PC-3 (cell line): ENCODE results near the gene TEX28. TPM values are rescaled to one million over a fixed set of nuclear protein-coding genes. Genes with fewer than 3 reads are reported as not detected.

Source experiments
- ATAC-seq: fragments of 200-7000 bp; cut with Tn5 transposase; 2 replicates; pipeline ENCODE4 v1.9.1; 2020; ENCODE audit warnings: mild to moderate bottlenecking, moderate library complexity
- BruUV-seq: library from RNA; stranded (reverse); fragments of 400-500 nt; replicated peaks from 2 replicates; lab custom pipeline; 2021; lab: Mats Ljungman, UMichigan
- CTCF ChIA-PET: fragments of 300-600 bp; sonication (Branson Sonifier 250); formaldehyde crosslinking; loops from one replicate; lab custom pipeline; 2022; ENCODE audit warnings: antibody characterized with exemption; lab: Charles Lee
- POLR2A ChIA-PET: fragments of 300-600 bp; sonication (Branson Sonifier 250); formaldehyde crosslinking; loops from one replicate; lab custom pipeline; 2022; ENCODE audit warnings: antibody characterized with exemption; ENCODE audit not compliant: unreplicated experiment; lab: Charles Lee
- DNase-seq: peaks from one replicate; pipeline ENCODE4 v3.0.0-alpha.2; 2015
- H2AFZ ChIP-seq: fragments of 300-600 bp; sonication (generic); 2 replicates; pipeline ENCODE4 v1.6.0; 2016; ENCODE audit warnings: antibody characterized with exemption, low read length
- H3F3A ChIP-seq: fragments of 300-600 bp; sonication (generic); one replicate; pipeline ENCODE4 v1.6.0; 2017; ENCODE audit warnings: antibody characterized with exemption, low read length, control low read depth, mild to moderate bottlenecking; ENCODE audit not compliant: unreplicated experiment
- H3K27ac ChIP-seq: fragments of 300-600 bp; sonication (generic); 2 replicates; pipeline ENCODE4 v1.5.1; 2016; ENCODE audit warnings: mild to moderate bottlenecking, low read length
- H3K27me3 ChIP-seq: fragments of 300-600 bp; sonication (generic); 2 replicates; pipeline ENCODE4 v1.6.1; 2016; ENCODE audit warnings: low read length, mixed read lengths
- H3K36me3 ChIP-seq: fragments of 300-600 bp; sonication (generic); 2 replicates; pipeline ENCODE4 v1.6.1; 2016; ENCODE audit warnings: low read depth, mixed run types, low read length, mixed read lengths
- H3K4me1 ChIP-seq: fragments of 300-600 bp; sonication (generic); 2 replicates; pipeline ENCODE4 v1.5.1; 2016; ENCODE audit warnings: low read length; ENCODE audit not compliant: insufficient read depth
- H3K4me2 ChIP-seq: fragments of 300-600 bp; sonication (generic); 2 replicates; pipeline ENCODE4 v1.6.0; 2016; ENCODE audit warnings: low read length
- H3K4me3 ChIP-seq: fragments of 300-600 bp; sonication (generic); 2 replicates; pipeline ENCODE4 v1.5.1; 2016; ENCODE audit warnings: mild to moderate bottlenecking, low read length, mixed read lengths
- H3K79me2 ChIP-seq: fragments of 300-600 bp; sonication (generic); 2 replicates; pipeline ENCODE4 v1.6.1; 2017; ENCODE audit warnings: low read length, mixed read lengths
- H3K9ac ChIP-seq: fragments of 300-600 bp; sonication (generic); 2 replicates; pipeline ENCODE4 v1.6.0; 2016; ENCODE audit warnings: mild to moderate bottlenecking, low read length
- H3K9me2 ChIP-seq: fragments of 300-600 bp; sonication (generic); replicated peaks from 2 replicates; pipeline ENCODE4 v1.6.1; 2016; ENCODE audit warnings: mixed run types, low read length, mixed read lengths
- H3K9me3 ChIP-seq: fragments of 300-600 bp; sonication (generic); 2 replicates; pipeline ENCODE4 v1.6.1; 2016; ENCODE audit warnings: low read length, mixed read lengths
- H4K20me1 ChIP-seq: fragments of 300-600 bp; sonication (generic); 2 replicates; pipeline ENCODE4 v1.6.1; 2016; ENCODE audit warnings: low read length, mixed read lengths
- EZH2 ChIP-seq: fragments of 300-600 bp; sonication (generic); IDR thresholded peaks from one replicate; pipeline ENCODE4 v1.6.1; 2017; ENCODE audit warnings: antibody characterized with exemption, mild to moderate bottlenecking, low read length; ENCODE audit not compliant: unreplicated experiment
- EZH2phosphoT487 ChIP-seq: fragments of 300-600 bp; sonication (generic); IDR thresholded peaks from 2 replicates; pipeline ENCODE4 v1.6.1; 2018; ENCODE audit warnings: mild to moderate bottlenecking, antibody characterized with exemption, low read length, borderline replicate concordance
- intact Hi-C: fragments of 100-400 bp; cut with micrococcal nuclease; formaldehyde crosslinking; loops from 2 replicates; pipeline ENCODE4 v1.9.0; 2023
- total RNA-seq: library from RNA; depleted of rRNA; stranded (reverse); fragments of >200 nt; gene quantifications from 2 replicates; pipeline ENCODE4 v1.2.3, GENCODE V29; 2014
- TF ChIP-seq, protein P1 (sequence below): fragments of 300-600 bp; sonication (generic); conservative IDR thresholded peaks from 2 replicates; pipeline ENCODE4 v1.5.1; 2017; ENCODE audit warnings: antibody characterized with exemption, low read depth, mild to moderate bottlenecking, low read length

Gene TEX28
- total RNA-seq, 1 experiment from 2014 or later = 0.11 TPM

DNA sequence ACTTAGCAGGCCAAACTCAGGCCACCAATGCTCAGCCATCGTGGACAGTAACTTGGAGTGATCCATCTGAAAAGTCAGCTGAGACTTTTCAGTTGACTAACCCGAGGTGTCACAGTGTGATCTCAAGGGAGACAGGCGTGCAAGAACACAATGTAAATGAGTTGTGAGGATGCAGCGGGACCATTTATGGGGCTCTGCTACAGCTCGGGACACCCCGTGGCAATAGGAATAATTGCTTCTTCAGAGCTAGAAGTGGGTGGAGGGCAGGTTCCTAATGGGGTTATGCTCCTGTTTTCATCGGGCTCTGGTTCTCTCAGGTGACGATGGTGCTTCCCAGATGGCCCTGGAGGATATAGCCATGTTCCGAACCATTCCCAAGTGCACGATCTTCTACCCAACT, 28.0 kb upstream of the TEX28 start:
- ChIA-PET CTCF (no interaction called here), POLR2A (no interaction called here)
- no peak for TF ChIP-seq EZH2phosphoT487
- TF ChIP-seq EZH2 = no peak
- TF ChIP-seq, protein P1, sequence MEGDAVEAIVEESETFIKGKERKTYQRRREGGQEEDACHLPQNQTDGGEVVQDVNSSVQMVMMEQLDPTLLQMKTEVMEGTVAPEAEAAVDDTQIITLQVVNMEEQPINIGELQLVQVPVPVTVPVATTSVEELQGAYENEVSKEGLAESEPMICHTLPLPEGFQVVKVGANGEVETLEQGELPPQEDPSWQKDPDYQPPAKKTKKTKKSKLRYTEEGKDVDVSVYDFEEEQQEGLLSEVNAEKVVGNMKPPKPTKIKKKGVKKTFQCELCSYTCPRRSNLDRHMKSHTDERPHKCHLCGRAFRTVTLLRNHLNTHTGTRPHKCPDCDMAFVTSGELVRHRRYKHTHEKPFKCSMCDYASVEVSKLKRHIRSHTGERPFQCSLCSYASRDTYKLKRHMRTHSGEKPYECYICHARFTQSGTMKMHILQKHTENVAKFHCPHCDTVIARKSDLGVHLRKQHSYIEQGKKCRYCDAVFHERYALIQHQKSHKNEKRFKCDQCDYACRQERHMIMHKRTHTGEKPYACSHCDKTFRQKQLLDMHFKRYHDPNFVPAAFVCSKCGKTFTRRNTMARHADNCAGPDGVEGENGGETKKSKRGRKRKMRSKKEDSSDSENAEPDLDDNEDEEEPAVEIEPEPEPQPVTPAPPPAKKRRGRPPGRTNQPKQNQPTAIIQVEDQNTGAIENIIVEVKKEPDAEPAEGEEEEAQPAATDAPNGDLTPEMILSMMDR = no peak
- no peak overlapping the region for H3K9ac ChIP-seq
- no peaks in the 10 kb centered on the region for H3K9me3 ChIP-seq
- no peak overlapping the region for H3K4me3 ChIP-seq
- H3K36me3 ChIP-seq = no peaks in the 10 kb centered on the region
- DNase-seq = no peak
- no peak overlapping the region for H3K27ac ChIP-seq
- no peaks in the 10 kb centered on the region for H3K9me2 ChIP-seq
- BruUV-seq = no TSS peak
- no peak overlapping the region for H2AFZ ChIP-seq
- H3K27me3 ChIP-seq = peaks cover 41% of the 10 kb centered on the region
- no peaks in the 10 kb centered on the region for H3F3A ChIP-seq
- no peaks in the 10 kb centered on the region for H3K79me2 ChIP-seq
- no peaks in the 10 kb centered on the region for H4K20me1 ChIP-seq
- intact Hi-C loops = no loop called here
- no peak overlapping the region for H3K4me2 ChIP-seq
- H3K4me1 ChIP-seq = no peaks in the 10 kb centered on the region
- ATAC-seq = no peak

DNA sequence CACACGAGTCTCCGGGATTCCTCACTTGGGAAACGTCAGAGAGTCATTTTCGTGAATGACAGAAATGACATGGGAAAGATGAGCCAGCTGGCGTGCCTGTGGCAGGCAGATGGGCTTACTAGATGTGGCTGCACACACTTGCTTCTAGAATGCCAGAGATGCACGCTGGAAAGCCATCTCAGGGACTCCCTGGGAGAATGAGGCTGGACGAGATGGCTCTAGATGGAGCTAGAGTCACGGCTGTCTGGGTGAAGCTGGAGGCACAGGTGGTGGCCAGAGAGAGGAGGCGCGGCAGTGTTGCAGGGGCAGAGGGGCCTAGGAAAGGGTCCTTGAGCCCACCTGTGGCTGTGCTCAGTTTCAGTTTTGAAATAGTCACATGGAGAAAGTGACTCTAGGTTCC, 26.7 kb upstream of the TEX28 start:
- no peaks in the 10 kb centered on the region for H3K9me3 ChIP-seq
- intact Hi-C loops = no loop called here
- H3K4me3 ChIP-seq = no peak overlapping the region
- H3K27me3 ChIP-seq = peaks cover 34% of the 10 kb centered on the region
- H3K27ac ChIP-seq = no peak overlapping the region
- H3F3A ChIP-seq = no peaks in the 10 kb centered on the region
- H3K9ac ChIP-seq = no peak overlapping the region
- H3K9me2 ChIP-seq = no peaks in the 10 kb centered on the region
- H3K79me2 ChIP-seq = no peaks in the 10 kb centered on the region
- BruUV-seq = no TSS peak
- ATAC-seq (no peak), DNase-seq (no peak)
- no peaks in the 10 kb centered on the region for H3K36me3 ChIP-seq
- no peaks in the 10 kb centered on the region for H4K20me1 ChIP-seq
- ChIA-PET POLR2A (no interaction called here), CTCF (no interaction called here)
- no peaks in the 10 kb centered on the region for H3K4me1 ChIP-seq
- H2AFZ ChIP-seq = no peak overlapping the region
- TF ChIP-seq EZH2phosphoT487 = no peak
- TF ChIP-seq EZH2 = no peak
- TF ChIP-seq, protein P1 = no peak
- H3K4me2 ChIP-seq = no peak overlapping the region

DNA sequence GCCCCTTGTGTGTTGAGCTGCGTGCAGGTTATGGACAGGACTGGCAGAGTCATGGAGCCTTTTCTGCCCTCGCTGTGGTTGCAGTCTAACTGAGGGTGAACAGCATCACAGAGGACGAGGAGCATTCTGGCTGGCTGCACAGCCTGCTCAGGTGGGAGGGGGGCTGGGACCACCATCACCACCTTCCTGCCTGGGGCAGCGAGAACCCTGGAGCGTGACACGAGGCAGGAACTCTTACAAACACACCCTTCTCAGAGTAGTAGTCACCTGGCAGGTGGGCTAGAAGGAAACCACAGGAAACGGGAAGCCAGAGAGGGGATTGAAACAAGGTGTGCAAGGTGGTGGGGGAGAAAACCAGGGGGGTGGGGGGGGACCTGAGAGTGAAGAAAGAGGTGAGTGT, 26.2 kb upstream of the TEX28 start:
- CTCF ChIA-PET = no interaction called here
- H3F3A ChIP-seq = no peaks in the 10 kb centered on the region
- H3K9me3 ChIP-seq = no peaks in the 10 kb centered on the region
- no peaks in the 10 kb centered on the region for H3K36me3 ChIP-seq
- peaks cover 30% of the 10 kb centered on the region for H3K27me3 ChIP-seq
- no peaks in the 10 kb centered on the region for H3K9me2 ChIP-seq
- BruUV-seq = no TSS peak
- TF ChIP-seq EZH2 = no peak
- TF ChIP-seq, protein P1 = no peak
- no peak for TF ChIP-seq EZH2phosphoT487
- no peaks in the 10 kb centered on the region for H4K20me1 ChIP-seq
- no peak overlapping the region for H3K4me3 ChIP-seq
- no peaks in the 10 kb centered on the region for H3K79me2 ChIP-seq
- H3K9ac ChIP-seq = no peak overlapping the region
- intact Hi-C loops = no loop called here
- no peaks in the 10 kb centered on the region for H3K4me1 ChIP-seq
- no peak overlapping the region for H3K27ac ChIP-seq
- POLR2A ChIA-PET = no interaction called here
- ATAC-seq (no peak), DNase-seq (no peak)
- no peak overlapping the region for H2AFZ ChIP-seq
- H3K4me2 ChIP-seq = no peak overlapping the region
